Parathyroid adenoma (tissue), 2 donors: ENCODE data around the gene ARID3C.

Source experiments
- H2AFZ ChIP-seq: fragments of 300-600 bp; sonication (generic); one replicate; pipeline ENCODE4 v1.7.0; 2017; ENCODE audit warnings: antibody characterized with exemption, mild to moderate bottlenecking
- H3K27ac ChIP-seq: fragments of 300-600 bp; sonication (generic); one replicate; pipeline ENCODE4 v1.7.0; 2017
- H3K27me3 ChIP-seq: fragments of 300-600 bp; sonication (generic); one replicate; pipeline ENCODE4 v1.7.0; 2017; ENCODE audit warnings: low read length; ENCODE audit not compliant: control insufficient read depth, insufficient read depth
- H3K36me3 ChIP-seq: fragments of 300-600 bp; sonication (generic); one replicate; pipeline ENCODE4 v1.7.0; 2017; ENCODE audit warnings: low read length; ENCODE audit not compliant: control insufficient read depth, insufficient read depth
- H3K4me1 ChIP-seq: fragments of 300-600 bp; sonication (generic); one replicate; pipeline ENCODE4 v1.7.0; 2017; ENCODE audit warnings: control low read depth
- H3K4me2 ChIP-seq: fragments of 300-600 bp; sonication (generic); one replicate; pipeline ENCODE4 v1.7.0; 2017; ENCODE audit warnings: low read length
- H3K4me3 ChIP-seq: fragments of 300-600 bp; sonication (generic); one replicate; pipeline ENCODE4 v1.7.0; 2017; ENCODE audit warnings: low read depth, low read length
- H3K79me2 ChIP-seq: fragments of 300-600 bp; sonication (generic); one replicate; pipeline ENCODE4 v1.7.0; 2017; ENCODE audit warnings: control low read depth
- H3K9ac ChIP-seq: fragments of 300-600 bp; sonication (generic); one replicate; pipeline ENCODE4 v1.7.0; 2017; ENCODE audit warnings: mild to moderate bottlenecking
- H3K9me3 ChIP-seq: fragments of 300-600 bp; sonication (generic); one replicate; pipeline ENCODE4 v1.7.0; 2017; ENCODE audit warnings: low read length; ENCODE audit not compliant: control insufficient read depth
- CTCF ChIP-seq: fragments of 300-600 bp; sonication (generic); IDR thresholded peaks from one replicate; pipeline ENCODE4 v1.7.0; 2017; ENCODE audit warnings: antibody characterized with exemption, mild to moderate bottlenecking
- donor health status: primary hyperparathyroidism.

ARID3C gene

DNA sequence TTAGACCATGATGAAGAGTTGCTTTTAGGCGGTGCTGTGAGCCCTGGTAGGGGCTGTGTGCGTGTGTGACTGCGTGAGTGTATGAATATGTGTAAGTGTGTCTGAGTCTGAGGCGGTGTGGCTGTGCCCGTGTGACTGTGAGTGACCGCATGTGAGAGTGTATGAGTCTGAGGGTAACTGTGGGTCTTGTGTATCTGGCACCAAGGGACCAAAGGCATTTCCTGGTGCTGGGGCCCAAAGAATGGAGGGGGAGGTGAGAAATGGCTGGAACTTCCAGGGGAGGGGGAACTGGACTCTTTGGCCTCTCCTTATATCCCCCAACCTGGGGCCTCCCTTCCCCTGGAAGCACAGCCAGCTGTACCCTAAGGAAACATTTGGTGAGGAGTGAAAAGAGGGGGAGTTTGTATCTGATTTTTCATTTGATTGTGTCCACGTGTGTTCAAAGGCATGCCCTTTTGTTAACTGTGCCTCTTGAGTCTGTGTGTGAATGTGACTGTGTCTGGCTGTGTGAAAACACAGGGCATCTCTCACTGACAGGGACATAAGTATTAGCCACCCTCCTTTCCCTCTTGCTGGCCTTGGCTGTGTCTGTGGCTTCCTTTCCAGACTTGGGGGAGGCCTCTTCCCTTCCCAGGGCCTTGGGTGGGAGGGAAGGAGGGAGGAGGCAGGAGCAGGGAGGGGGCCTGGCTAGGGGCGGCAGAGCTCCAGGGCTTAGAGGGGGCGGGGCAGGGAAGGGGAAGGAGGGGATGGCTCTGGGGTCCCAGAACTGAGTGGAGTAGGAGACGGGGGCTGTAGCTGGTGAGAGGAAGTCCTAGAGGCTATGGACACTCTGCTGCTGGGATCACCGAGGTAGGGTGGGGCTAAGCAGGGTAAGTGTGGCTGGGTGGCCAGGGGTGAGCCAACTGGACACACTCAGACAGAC, 24.5 kb upstream of the ARID3C start:
- Histone ChIP-seq H2AFZ (no peak overlapping the region), H3K27ac (peak overlapping the region; percentile 64), H3K79me2 (no peaks in the 10 kb centered on the region), H3K4me1 (peaks cover 8% of the 10 kb centered on the region), H3K4me2 (peak overlapping the region; percentile 62), H3K36me3 (no peaks in the 10 kb centered on the region), H3K9me3 (no peaks in the 10 kb centered on the region), H3K9ac (no peak overlapping the region), H3K27me3 (no peaks in the 10 kb centered on the region), H3K4me3 (no peak overlapping the region)
- TF ChIP-seq CTCF, result no peak

DNA sequence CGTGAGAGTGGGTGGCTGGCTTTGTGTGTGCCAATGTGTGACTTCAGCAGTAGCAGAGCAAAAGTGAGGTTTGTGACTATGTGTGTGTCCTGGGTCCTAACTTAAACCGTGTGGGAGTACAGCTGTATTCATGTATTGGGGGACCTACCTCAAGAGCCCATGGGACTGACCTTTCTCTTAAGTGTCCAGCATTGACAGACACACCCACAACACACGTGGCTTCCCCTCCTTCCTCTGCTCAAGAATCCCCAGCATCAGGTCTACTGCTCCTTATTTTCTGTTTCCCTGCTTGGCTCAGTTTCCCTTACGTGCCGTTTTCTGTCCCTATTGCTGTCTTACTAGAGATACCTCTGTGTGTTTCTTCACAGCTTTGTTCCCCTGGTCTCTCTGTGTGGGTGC, 23.7 kb upstream of the ARID3C start:
- peaks cover 3% of the 10 kb centered on the region for H3K79me2 ChIP-seq
- H3K27ac ChIP-seq, result peak overlapping the region; percentile 64
- H3K4me3 ChIP-seq, result peak overlapping the region; percentile 48
- no peaks in the 10 kb centered on the region for H3K27me3 ChIP-seq
- H3K36me3 ChIP-seq, result no peaks in the 10 kb centered on the region
- peak overlapping the region; percentile 65 for H2AFZ ChIP-seq
- H3K4me2 ChIP-seq, result peak overlapping the region; percentile 62
- no peak for TF ChIP-seq CTCF
- H3K4me1 ChIP-seq, result peaks cover 10% of the 10 kb centered on the region
- H3K9me3 ChIP-seq, result no peaks in the 10 kb centered on the region
- no peak overlapping the region for H3K9ac ChIP-seq

GRCh38 chr9:34651876-34652601, 23.2 kb upstream of the ARID3C start, which contains the start of gene IL11RA:
Gene IL11RA, plus strand, starts transcription at chr9:34652185. Its CDS starts 3,033 bp downstream, at chr9:34655218.
- Histone ChIP-seq H2AFZ (peak within 1 kb of the TSS; percentile 65), H3K4me1 (peaks cover 10% of the 10 kb centered on the region), H3K9ac (no peak within 1 kb of the TSS), H3K36me3 (no peaks in the 10 kb centered on the region), H3K27ac (peak within 1 kb of the TSS; percentile 64), H3K79me2 (peaks cover 3% of the 10 kb centered on the region), H3K4me2 (peak within 1 kb of the TSS; percentile 62), H3K4me3 (peak within 1 kb of the TSS; percentile 48), H3K27me3 (no peaks in the 10 kb centered on the region), H3K9me3 (no peaks in the 10 kb centered on the region)
- TF ChIP-seq CTCF, result no peak

- Histone ChIP-seq H3K27ac (peak overlapping the region; percentile 64), H3K9me3 (no peaks in the 10 kb centered on the region), H3K4me3 (peak overlapping the region; percentile 48), H3K4me2 (peak overlapping the region; percentile 62), H3K36me3 (no peaks in the 10 kb centered on the region), H3K4me1 (peaks cover 10% of the 10 kb centered on the region), H3K79me2 (peaks cover 3% of the 10 kb centered on the region), H2AFZ (peak overlapping the region; percentile 59), H3K27me3 (no peaks in the 10 kb centered on the region), H3K9ac (no peak overlapping the region)
- no peak for TF ChIP-seq CTCF
Measured at GRCh38 chr9:34651321-34651720, 22.5 kb upstream of the ARID3C start.
